HepG2 (cell line): Measurements from ENCODE around the gene KDM3B. TPM values are rescaled to one million over a fixed set of nuclear protein-coding genes. Genes with fewer than 3 reads are reported as not detected.

Source experiments
- ATAC-seq: fragments of 200-7000 bp; cut with Tn5 transposase; 3 replicates; pipeline ENCODE4 v1.9.1; 2020; ENCODE audit warnings: mild to moderate bottlenecking, moderate library complexity
- BruUV-seq: library from RNA; stranded (reverse); fragments of 400-500 nt; replicated peaks from 2 replicates; lab custom pipeline; 2021; lab: Mats Ljungman, UMichigan
- CTCF ChIA-PET: fragments of 300-600 bp; formaldehyde crosslinking; extraction: SDS; loops from one replicate; lab custom pipeline; 2021; ENCODE audit warnings: low total read pairs, inconsistent platforms, low intra/inter-chr PET ratio; lab: Yijun Ruan, JAX
- POLR2A ChIA-PET: fragments of 350-600 bp; sonication (Branson Sonifier 250); formaldehyde crosslinking; loops from one replicate; lab custom pipeline; 2020; ENCODE audit warnings: antibody characterized with exemption, inconsistent platforms; lab: Yijun Ruan, JAX
- DNase-seq: peaks from one replicate; pipeline ENCODE4 v3.0.0-alpha.2; 2015; ENCODE audit warnings: low spot score
- FAIRE-seq: peaks from 3 replicates; lab custom pipeline; 2011; peaks lifted over from hg19 to GRCh38; lab: Jason Lieb, UNC
- H2AFZ ChIP-seq: one replicate; pipeline ENCODE4 v1.6.1; 2011; ENCODE audit warnings: low read length, inconsistent platforms
- H3K27ac ChIP-seq: fragments of 300-600 bp; 3 replicates; pipeline ENCODE4 v1.8.0; 2011; ENCODE audit warnings: mixed run types, mild to moderate bottlenecking, mixed read lengths, low read length, inconsistent platforms; ENCODE audit not compliant: insufficient read depth; ENCODE audit errors: extremely low read length
- H3K27me3 ChIP-seq, 2 experiments: fragments of 200-600 bp in 1 of 2; 2 replicates in 1 of 2; 3 replicates in 1 of 2; pipeline versions ENCODE4 v1.6.0 to v1.8.0; 2011; ENCODE audit warnings: low read length in 2 of 2, mild to moderate bottlenecking in 2 of 2, moderate library complexity in 2 of 2, inconsistent platforms in 1 of 2; ENCODE audit not compliant: insufficient read depth in 2 of 2, control insufficient read depth in 1 of 2
- H3K36me3 ChIP-seq, 2 experiments: fragments of 200-600 bp in 1 of 2; replicated peaks in 1 of 2; 2 replicates in 1 of 2; 3 replicates in 1 of 2; pipeline versions ENCODE4 v1.5.1 to v1.8.0; 2011; ENCODE audit warnings: low read length in 2 of 2, inconsistent platforms in 1 of 2; ENCODE audit not compliant: insufficient read depth in 2 of 2, control insufficient read depth in 1 of 2
- H3K4me1 ChIP-seq: 2 replicates; pipeline ENCODE4 v1.5.1; 2012; ENCODE audit warnings: low read length, inconsistent platforms; ENCODE audit not compliant: insufficient read depth
- H3K4me2 ChIP-seq: 2 replicates; pipeline ENCODE4 v1.6.0; 2011; ENCODE audit warnings: low read depth, low read length, inconsistent platforms
- H3K4me3 ChIP-seq, 3 experiments: fragments of 200-600 bp in 1 of 3; sonication (generic), shearing (Covaris generic) in 1 of 3; replicated peaks in 1 of 3; 2 replicates each; pipeline ENCODE4 v1.5.1; 2011 to 2016; ENCODE audit warnings: low read length in 3 of 3, inconsistent platforms in 2 of 3, low read depth in 2 of 3, mild to moderate bottlenecking in 2 of 3, control low read depth in 1 of 3, mixed read lengths in 1 of 3; ENCODE audit not compliant: insufficient read depth in 1 of 3
- H3K79me2 ChIP-seq: one replicate; pipeline ENCODE4 v1.6.1; 2011; ENCODE audit warnings: low read length, inconsistent platforms; ENCODE audit not compliant: insufficient read depth
- H3K9ac ChIP-seq: 2 replicates; pipeline ENCODE4 v1.6.0; 2011; ENCODE audit warnings: mild to moderate bottlenecking, low read depth, low read length, inconsistent platforms; ENCODE audit not compliant: insufficient read depth
- H3K9me3 ChIP-seq: 2 replicates; pipeline ENCODE4 v1.5.1; 2012; ENCODE audit warnings: mild to moderate bottlenecking, low read length
- H4K20me1 ChIP-seq: 2 replicates; pipeline ENCODE4 v1.6.0; 2011; ENCODE audit warnings: inconsistent platforms, mild to moderate bottlenecking, low read length, moderate library complexity; ENCODE audit not compliant: insufficient read depth
- HCFC1 ChIP-seq: fragments of 150-350 bp; IDR thresholded peaks from 2 replicates; pipeline ENCODE4 v1.6.1; 2014; ENCODE audit warnings: low read depth, low read length
- HDAC2 ChIP-seq: sonication (generic); formaldehyde crosslinking; IDR thresholded peaks from 2 replicates; pipeline ENCODE4 v1.4.0; 2020; ENCODE audit warnings: missing genetic modification reagents
- MNT ChIP-seq: fragments of 450-650 bp; IDR thresholded peaks from 2 replicates; pipeline ENCODE4 v1.6.1; 2016
- NBN ChIP-seq: fragments of 450-650 bp; conservative IDR thresholded peaks from 2 replicates; pipeline ENCODE4 v1.6.1; 2017
- RARG ChIP-seq: sonication (generic); formaldehyde crosslinking; IDR thresholded peaks from 2 replicates; pipeline ENCODE4 v1.4.0; 2020; ENCODE audit warnings: low read depth, mild to moderate bottlenecking, missing genetic modification reagents
- ZBTB42 ChIP-seq: sonication (generic); formaldehyde crosslinking; IDR thresholded peaks from 2 replicates; pipeline ENCODE4 v1.5.0; 2020; ENCODE audit warnings: mild to moderate bottlenecking, missing genetic modification reagents
- ZNF367 ChIP-seq: sonication (generic); formaldehyde crosslinking; IDR thresholded peaks from 2 replicates; pipeline ENCODE4 v1.4.0; 2020; ENCODE audit warnings: missing genetic modification reagents, borderline replicate concordance
- ZNF547 ChIP-seq: sonication (generic); formaldehyde crosslinking; IDR thresholded peaks from 2 replicates; pipeline ENCODE4 v1.5.1; 2020; ENCODE audit warnings: mild to moderate bottlenecking, missing genetic modification reagents
- WGBS: methylation state at CpG from one replicate; pipeline ENCODE4 v1.1.6; 2017; ENCODE audit warnings: low lambda C conversion rate; 5-methylcytosine and 5-hydroxymethylcytosine counted together
- in situ Hi-C: cut with HindIII; loops from 2 replicates; pipeline ENCODE4 v1.10.0; 2017; ENCODE audit warnings: low pct_unique_long_range_greater_than_20kb; ENCODE audit not compliant: extremely low pct_ligation_motif_present
- intact Hi-C: fragments of 100-400 bp; cut with micrococcal nuclease; formaldehyde crosslinking; loops from one replicate; pipeline ENCODE4 v1.10.0; 2022; ENCODE audit not compliant: unreplicated experiment
- polyA plus RNA-seq, 8 experiments: library from polyadenylated mRNA; depleted of rRNA in 3 of 8; stranded (reverse) in 7 of 8; unstranded in 1 of 8; fragments of >200 nt; fragmentation: Illumina TruSeq in 4 of 8; extraction: Trizol in 4 of 8; gene quantifications; 2 replicates each; pipeline versions ENCODE4 v1.2.1 to v1.2.3, GENCODE V29; 2011 to 2016; ENCODE audit warnings: low read depth in 4 of 8, missing spikeins in 1 of 8, mixed read lengths in 1 of 8; ENCODE audit not compliant: insufficient read depth in 1 of 8
- total RNA-seq, 5 experiments: library from RNA; depleted of rRNA; stranded (reverse); fragments of >200 nt; fragmentation: Illumina TruSeq; extraction: Trizol; gene quantifications; 2 replicates each; pipeline ENCODE4 v1.2.3, GENCODE V29; 2016; ENCODE audit warnings: low read depth in 1 of 5
- TF ChIP-seq, protein P1 (sequence below): sonication (generic); formaldehyde crosslinking; IDR thresholded peaks from 2 replicates; pipeline ENCODE4 v1.4.0; 2020; ENCODE audit warnings: missing genetic modification reagents

KDM3B gene
- total and polyA plus RNA-seq, 2 of the 13 experiments (the other 11 are each of a cell fraction or from before 2014, with no cell fraction given): 19.7 to 34.3 TPM

DNA sequence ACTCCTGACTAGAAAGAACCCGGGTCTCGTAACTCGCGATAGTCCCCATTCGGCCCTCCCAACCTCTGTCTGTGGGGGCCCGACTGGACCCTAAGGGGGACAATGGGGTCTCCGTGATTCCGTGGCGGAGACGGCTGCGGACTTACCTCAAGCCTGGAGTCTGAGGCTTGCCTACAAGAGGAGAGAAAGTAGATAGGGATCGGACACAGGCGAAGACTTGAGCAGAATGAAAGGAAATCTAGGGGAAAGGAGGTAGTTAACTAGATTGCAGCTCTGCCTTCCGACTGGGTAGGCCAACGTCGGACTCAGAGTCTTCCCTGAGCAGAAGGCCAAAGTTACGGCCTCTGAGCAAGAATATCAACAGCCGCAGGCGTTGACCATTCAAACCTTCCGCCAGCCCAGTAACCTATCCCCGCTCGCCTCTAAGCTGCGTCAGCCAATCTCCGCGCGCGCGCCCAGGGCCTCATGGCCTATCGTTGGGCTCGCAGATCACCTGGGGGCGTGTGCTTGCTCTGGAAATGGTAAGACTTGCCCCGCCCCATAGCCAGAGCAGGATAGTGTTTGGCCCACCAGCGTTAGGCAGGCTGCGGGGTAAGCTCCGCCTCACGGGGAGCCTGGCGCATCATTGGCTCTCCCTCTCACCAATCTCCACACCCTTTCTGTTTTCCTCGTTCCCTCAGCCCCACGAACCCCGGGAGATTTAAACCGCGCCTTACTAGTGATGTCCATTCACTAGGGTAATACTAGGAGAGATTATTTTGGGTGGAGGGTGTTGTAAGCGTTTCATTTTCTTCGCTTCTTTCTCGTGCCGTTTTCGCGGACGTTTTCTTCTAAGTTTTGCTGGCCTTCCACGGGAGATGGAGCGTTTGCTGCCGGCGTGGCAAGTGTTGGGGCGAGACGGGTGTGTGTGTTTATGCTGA is 20.8 kb upstream of the KDM3B start, which contains the start of gene CDC25C:
Gene CDC25C (minus strand): TSS at position 356 of the 920 bp plus-strand sequence. CDS start 624 bp downstream, outside the sequence.
- ATAC-seq (peak; percentile 99), FAIRE-seq (peak; percentile 89), DNase-seq (peak; percentile 98)
- H3K27me3 ChIP-seq: no peaks in the 10 kb centered on the region; a peak in 1 of 5 replicates
- H3K27ac ChIP-seq: peak within 1 kb of the TSS; percentile 83
- no TSS peak for BruUV-seq
- intact Hi-C loops (loop anchor here (10.0 kb wide), 1 partner anchor 213 kb away; the partner anchor contains the start of gene ETF1), in situ Hi-C loops (no loop called here)
- peak within 1 kb of the TSS; percentile 91 for H2AFZ ChIP-seq
- peaks cover 45% of the 10 kb centered on the region for H3K4me1 ChIP-seq
- H3K4me2 ChIP-seq: peak within 1 kb of the TSS; percentile 94
- CTCF ChIA-PET: no interaction called here
- H3K36me3 ChIP-seq: peaks cover 0 to 10% of the 10 kb centered on the region in 2 experiments; a peak in 2 of 5 replicates
- peak within 1 kb of the TSS; percentile 80 to 88 (median 85) for H3K4me3 ChIP-seq
- no peaks in the 10 kb centered on the region for H4K20me1 ChIP-seq
- under 1% methylated on average over 45 of the region's 55 CpGs for WGBS
- POLR2A ChIA-PET: interaction anchor here (0.5 to 1.5 kb wide), 6 partner anchors 9 to 153 kb away, joined by 3 to 15 read pairs (median 4); partner anchors contain the start of genes CDC23, KDM3B and KIF20A
- no peaks in the 10 kb centered on the region for H3K9me3 ChIP-seq
- peaks cover 17% of the 10 kb centered on the region for H3K79me2 ChIP-seq
- peak within 1 kb of the TSS; percentile 83 for H3K9ac ChIP-seq
- TF ChIP-seq NBN (no peak), HCFC1 (no peak), RARG (CRISPR knock-in tag) (no peak), HDAC2 (CRISPR knock-in tag) (no peak; the same call in none of the 2 replicates), ZBTB42 (CRISPR knock-in tag) (no peak), ZNF547 (CRISPR knock-in tag) (peak; percentile 35; the same call in 1 of the 2 replicates), MNT (peak; percentile 67), ZNF367 (CRISPR knock-in tag) (0 out of 2 replicates have a peak, but pooled peaks have one; percentile 37)
- TF ChIP-seq, protein P1, sequence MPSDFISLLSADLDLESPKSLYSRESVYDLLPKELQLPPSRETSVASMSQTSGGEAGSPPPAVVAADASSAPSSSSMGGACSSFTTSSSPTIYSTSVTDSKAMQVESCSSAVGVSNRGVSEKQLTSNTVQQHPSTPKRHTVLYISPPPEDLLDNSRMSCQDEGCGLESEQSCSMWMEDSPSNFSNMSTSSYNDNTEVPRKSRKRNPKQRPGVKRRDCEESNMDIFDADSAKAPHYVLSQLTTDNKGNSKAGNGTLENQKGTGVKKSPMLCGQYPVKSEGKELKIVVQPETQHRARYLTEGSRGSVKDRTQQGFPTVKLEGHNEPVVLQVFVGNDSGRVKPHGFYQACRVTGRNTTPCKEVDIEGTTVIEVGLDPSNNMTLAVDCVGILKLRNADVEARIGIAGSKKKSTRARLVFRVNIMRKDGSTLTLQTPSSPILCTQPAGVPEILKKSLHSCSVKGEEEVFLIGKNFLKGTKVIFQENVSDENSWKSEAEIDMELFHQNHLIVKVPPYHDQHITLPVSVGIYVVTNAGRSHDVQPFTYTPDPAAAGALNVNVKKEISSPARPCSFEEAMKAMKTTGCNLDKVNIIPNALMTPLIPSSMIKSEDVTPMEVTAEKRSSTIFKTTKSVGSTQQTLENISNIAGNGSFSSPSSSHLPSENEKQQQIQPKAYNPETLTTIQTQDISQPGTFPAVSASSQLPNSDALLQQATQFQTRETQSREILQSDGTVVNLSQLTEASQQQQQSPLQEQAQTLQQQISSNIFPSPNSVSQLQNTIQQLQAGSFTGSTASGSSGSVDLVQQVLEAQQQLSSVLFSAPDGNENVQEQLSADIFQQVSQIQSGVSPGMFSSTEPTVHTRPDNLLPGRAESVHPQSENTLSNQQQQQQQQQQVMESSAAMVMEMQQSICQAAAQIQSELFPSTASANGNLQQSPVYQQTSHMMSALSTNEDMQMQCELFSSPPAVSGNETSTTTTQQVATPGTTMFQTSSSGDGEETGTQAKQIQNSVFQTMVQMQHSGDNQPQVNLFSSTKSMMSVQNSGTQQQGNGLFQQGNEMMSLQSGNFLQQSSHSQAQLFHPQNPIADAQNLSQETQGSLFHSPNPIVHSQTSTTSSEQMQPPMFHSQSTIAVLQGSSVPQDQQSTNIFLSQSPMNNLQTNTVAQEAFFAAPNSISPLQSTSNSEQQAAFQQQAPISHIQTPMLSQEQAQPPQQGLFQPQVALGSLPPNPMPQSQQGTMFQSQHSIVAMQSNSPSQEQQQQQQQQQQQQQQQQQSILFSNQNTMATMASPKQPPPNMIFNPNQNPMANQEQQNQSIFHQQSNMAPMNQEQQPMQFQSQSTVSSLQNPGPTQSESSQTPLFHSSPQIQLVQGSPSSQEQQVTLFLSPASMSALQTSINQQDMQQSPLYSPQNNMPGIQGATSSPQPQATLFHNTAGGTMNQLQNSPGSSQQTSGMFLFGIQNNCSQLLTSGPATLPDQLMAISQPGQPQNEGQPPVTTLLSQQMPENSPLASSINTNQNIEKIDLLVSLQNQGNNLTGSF (CRISPR knock-in tag): peak; percentile 64; the same call in 1 of the 2 replicates
